Left renal pelvis (tissue), 4 donors: Measurements from ENCODE around the gene COL7A1. TPM values are rescaled to one million over a fixed set of nuclear protein-coding genes. Genes with fewer than 3 reads are reported as not detected.

Experiments used
- DNase-seq, 4 donors: peaks; one replicate each; pipeline ENCODE4 v3.0.0-alpha.2; 2013; ENCODE audit warnings: low read depth in 4 of 4, low spot score in 3 of 4
- polyA plus RNA-seq, 4 donors: library from polyadenylated mRNA; unstranded; fragments of 120-200 nt; gene quantifications; one replicate each; pipeline ENCODE4 v1.2.1, GENCODE V29; 2013; ENCODE audit not compliant: insufficient read length in 4 of 4

Gene COL7A1
- polyA plus RNA-seq, 4 donors: 13.3 to 28.7 (median 14.2) TPM

DNA sequence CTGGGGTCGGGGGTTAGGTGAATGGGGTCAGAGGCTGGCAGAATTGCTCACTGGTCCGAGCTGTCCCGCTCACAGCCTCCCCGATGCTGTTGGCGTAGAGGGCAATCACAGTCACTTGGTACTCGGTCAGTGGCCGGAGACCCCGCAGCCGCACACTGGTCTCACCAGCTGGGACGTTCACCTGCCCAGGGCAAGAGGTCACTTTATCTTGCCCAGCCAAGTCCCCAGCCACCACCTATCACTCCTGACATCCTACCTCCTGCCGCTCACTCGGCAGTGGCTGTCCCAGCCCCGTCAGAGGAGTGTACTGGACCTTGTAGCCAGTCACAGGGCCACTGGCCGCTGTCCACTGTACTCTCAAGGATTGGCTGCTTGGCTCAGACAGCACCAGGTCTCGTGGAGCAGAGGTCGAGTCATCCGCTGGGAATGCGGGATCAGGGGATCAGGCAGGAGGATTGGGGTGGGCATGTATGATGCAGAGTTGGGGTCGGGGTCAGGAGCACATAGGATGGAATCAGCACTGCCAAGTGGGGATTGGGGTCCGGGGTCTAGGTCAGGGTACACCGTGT, 2.5 kb downstream of the COL7A1 start:
- no peak for DNase-seq

DNA sequence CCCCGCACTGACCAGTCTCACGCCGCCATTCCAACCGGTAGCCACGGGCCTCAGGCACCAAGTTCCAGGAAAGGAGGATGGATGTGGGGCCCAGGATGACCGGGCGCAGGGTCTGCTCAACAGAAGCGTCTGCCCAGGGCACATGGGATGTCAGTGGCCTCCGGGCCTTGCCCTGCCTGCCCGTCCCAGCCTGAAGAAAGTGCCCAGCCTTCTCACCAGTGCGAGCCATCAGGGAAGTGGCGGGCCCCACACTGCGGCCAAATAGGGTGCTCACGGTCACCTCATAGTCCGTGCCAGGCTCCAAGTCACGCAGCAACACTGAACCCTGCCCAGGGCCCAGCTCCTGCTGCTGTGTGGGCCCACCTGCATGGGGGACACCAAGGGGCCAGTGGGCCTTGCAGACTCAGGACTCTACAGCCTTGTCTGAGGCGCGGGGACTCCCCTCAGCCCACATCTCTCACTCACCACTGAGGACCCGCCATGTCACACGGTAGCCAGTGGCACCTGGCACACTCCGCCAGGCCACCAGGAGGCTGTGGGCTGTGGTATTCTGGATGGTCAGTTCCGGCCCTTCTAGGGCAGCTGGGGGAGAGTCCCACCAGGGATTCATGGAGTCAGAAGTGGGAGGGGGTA, 3.1 kb downstream of the COL7A1 start:
- no peak for DNase-seq

DNA sequence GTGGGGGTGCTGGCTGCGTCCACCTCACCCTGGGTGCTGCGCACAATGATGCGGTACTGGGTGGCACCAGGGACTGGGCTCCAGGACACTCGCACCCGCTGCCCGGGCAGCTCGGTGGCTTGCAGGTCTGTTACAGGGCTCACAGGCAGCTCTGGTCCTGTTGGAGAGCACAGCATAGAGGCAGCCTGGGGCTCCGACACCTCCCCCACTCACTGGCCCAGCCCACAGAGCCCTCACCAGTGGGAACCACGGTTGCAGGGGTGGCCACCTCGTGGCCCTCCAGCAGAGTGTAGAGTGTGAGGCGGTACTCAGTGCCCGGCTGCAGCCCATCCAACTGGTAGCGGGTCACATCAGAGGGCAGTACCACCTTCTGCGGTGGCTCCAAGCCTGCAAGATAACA, 3.7 kb downstream of the COL7A1 start:
- DNase-seq: no peak

DNA sequence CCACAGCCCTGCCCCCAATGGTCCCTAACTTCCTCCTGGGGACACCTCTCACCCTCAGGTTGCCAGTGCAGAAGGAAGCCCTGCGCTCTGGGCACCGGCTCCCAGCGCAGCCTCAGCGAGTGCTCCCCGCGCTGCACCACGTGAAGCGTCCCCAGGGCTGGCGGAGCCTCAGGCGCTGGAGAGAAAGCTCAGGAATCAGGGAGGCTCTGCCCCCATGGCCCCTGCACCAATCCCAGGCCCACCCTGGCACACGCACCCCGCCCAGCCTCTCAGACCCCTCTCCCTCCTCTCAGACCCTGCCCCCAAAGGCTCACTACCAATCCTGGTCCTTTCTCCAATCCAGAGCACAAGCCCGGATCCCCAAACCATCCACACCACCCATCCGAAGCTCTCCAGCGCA, 6.9 kb downstream of the COL7A1 start:
- no peak for DNase-seq

DNA sequence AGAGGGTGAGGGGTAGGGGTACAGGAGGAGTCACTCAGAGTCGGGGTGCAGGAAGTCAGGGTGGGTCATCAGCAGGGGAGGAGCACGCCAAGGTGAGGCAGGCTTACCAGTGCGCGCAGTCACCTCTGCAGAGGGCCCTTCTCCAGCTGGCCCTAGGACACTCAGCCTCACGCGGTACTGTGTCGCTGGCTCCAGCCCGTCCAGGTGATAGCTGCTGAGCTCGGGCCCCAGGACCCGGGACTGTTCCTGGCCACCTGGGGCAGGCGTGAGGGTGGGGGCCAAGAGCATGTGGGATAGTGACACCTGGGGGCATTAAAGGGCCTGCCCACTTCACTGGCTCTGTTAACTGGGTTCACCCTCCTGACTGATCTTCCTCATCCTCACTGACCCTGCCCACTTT, 7.4 kb downstream of the COL7A1 start:
- DNase-seq: no peak

DNA sequence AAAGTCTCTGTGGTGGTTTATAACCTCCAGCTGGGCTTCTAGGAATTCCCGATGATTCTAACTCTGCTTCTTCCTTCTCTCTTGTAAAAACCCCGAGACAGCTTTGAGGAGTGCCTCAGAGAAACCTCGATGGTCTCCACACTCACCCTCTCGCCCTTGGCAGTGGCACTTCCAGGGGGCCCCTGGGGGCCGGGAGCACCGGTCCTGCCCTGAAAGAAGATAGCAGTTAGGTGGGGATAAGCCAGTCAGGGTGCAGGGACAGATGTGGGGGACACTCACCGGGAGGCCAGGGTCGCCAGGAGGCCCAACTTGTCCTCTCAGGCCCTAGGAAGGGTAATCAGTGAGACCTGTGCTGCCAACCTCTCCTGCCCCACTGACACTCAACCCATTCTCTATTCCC, 9.7 kb downstream of the COL7A1 start:
- no peak for DNase-seq

DNA sequence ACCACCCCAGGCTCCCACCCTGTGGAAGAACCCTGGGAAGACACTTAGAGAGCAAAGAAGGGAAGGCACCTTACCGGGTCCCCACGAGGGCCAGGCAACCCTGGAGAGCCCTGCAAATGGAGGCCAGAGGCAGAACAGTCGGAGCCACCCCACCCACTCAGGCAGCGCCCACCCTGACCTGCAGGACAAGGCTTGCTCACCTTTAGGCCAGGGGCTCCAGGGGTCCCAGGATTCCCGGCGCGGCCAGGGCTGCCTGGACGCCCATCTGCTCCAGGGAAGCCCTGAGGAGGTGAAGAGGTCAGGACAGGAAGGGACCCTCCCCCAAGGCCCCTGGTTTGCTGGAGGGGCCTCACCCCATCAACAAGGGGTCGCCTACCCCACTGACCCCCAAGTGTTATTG, 10.3 kb downstream of the COL7A1 start:
- no peak for DNase-seq

DNA sequence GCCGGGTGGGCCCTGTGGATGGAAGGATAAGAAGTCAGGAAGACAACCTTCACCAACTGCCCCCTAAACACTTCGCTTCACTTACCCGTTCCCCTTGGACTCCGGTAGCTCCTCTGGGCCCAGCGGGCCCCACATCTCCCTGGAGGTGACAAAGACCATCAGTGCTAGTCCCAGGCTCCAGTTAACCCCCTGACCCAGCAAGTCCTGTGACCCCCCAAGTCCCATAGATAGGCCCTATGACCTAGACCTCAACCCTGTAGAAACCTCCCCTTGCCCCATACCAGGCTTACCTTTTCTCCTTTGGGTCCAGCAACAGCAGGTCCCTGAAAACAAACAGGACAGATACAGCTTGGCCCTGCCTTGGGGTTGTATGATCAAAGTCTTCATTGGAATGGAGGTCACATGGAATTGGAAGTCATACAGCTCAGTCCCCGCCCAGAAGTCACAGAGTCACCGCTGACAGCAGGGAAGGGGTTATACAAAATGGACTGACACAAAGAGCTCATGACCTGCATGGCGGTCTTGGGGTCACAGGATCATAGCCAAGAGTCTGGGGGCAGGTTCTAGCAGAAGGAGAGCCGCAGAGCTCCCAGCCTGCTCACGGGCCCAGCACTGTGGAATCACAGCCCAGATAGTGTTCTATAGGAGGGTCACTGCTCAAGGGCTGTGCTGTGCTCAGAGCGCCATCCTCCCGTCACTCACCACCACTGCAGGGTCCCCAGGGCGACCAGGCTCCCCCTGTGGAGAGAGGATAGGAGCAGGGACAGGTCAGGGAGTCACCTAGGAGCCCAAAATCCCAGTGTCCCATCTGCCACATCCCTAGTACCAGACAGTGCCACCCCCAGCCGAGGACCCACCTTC, 13.3 kb downstream of the COL7A1 start:
- no peak for DNase-seq

DNA sequence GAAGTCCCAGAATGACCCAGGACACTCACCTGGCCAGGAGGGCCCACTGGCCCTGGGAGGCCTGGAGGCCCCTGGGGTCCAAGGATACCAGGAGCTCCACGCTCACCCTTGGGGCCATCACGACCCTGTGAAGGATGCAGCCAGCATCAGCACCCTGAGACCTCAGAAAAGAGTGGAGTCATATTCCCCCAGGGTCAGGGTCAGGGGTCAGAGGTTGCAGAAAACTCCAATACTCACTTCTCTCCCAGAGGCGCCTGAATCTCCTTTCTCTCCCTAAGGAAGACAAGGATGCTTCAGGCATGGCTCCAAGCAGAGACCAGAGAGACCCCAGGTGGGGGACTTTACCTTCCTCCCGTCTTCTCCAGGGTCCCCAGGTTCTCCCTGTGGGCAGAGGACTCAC, 18.5 kb downstream of the COL7A1 start:
- no peak for DNase-seq

DNA sequence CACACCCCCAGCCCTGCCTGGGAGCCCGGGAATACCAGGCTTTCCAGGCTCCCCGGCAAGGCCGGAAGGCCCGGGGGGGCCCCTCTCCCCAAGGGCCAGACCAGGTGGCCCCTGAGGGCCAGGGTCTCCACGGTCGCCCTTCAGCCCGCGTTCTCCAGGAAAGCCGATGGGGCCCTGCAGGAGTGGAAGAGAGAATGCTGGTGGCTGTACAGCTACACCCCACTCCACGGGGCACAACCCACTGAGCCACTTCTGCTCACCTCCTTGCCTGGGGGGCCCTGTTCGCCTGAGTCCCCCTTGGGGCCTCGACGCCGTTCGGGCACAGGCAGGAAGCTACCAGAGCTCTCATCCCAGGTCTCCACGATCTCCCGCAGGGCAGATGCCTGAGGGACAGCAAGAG, 19.8 kb downstream of the COL7A1 start:
- no peak for DNase-seq

DNA sequence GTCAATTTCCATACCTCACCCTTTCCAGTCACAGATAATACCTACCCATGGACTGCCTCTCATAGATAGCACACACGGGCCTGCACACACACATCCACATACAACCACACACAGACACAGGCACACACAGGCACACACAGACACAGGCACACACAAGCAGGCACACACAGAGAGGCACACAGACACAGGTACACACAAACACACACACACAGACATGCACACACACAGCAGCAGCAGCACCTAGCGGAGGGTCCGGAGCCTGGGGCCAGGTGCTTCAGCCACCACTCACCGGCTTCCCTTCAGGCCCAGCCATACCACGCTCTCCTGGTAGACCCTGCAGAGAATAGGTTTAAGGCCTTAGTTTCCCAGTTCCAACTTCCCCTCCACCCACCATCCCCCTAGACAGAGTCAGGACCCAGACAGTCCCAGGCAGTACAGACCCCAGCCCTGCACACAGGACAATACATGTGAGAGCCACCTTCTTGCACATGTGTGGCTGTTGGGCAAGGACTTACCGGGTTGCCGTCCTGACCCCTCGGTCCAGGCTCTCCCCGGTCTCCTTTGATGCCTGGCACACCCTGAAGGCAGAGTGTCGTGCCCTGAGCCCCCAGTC, 21.1 kb downstream of the COL7A1 start:
- no peak for DNase-seq

DNA sequence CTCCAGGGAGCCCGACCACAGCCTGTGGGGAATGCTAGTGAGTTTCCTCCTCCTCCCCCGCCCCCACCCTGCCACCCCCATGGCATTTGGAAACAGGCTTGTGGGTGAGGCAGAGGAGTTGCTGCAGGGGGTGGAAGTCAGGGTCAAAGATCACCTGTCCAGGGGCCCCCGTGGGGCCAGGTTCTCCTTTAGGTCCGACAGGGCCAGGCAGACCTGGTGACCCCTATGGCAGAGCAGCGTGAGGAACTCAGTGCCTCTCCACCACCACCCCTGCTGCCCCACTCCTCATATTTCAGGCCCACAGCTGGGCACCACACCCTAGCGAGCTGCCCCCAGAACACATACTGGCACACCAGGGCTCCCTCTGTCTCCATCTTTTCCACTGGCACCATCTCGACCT, 22.6 kb downstream of the COL7A1 start:
- DNase-seq: no peak

DNA sequence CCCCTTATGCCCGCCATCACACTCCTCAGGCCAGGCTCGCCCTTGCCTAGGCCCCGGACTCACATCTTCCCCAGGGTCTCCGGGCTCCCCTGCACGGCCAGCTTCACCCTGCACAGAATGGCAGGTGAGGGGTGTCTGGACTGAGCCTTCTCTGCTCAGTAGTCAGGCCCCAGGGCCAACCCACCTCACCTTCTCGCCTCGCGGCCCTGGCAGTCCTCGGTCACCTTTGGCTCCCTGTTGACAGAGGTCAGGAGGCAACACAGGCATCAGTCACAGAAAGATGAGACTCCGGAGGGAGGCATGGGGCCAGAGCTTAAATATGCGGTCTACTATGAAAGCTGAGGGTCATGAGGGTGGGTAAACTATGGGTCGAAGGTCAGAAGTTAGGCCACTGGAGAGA, 23.2 kb downstream of the COL7A1 start:
- no peak for DNase-seq

DNA sequence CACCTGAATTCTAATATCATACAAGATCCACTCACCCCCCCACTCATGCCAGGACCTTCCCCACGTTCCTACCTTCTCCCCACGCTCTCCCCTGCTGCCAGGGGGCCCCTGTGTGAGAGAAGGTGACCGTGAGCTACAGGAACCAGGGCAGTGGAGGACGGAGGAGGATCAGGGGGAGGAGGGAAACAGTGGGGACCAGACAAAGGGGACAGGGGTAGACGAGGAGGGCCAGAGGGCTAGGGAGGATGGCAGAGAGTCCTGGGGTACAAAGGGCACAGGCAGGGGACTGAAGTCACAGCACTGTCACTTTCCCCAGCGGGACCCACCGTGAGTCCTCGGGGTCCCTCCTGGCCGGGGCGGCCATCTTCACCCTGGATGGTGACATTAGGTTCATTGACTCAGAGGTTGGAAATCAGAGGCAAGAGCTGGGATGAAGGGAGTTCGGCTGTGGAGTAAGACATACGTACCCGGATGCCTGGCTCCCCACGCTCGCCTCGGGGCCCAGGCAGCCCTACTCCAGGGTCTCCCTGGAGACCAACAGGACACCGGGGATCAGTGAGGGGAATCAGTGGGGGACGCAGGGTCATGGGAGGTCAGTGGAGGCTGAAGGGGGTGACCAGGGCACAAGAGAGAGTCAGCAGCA, 25.2 kb downstream of the COL7A1 start:
- no peak for DNase-seq

DNA sequence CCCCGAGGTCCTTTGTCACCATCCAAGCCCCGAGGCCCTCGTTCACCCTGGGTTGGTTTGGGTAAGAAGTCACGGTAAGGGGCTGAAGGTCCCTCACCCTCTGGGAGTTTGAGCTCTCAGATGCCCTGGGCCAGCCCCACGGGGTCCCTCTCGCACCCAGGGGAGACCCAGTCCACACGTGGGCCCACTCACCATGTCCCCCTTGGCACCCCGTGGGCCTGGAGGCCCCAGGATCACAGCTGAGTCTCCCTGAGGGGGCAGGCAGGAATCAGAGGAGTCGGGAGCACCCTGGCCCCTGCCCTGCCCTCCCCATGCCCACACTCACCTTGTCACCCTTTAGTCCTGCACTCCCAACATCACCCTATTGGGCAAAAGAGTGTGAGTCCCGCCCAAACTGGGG, 25.7 kb downstream of the COL7A1 start:
- DNase-seq: no peak

DNA sequence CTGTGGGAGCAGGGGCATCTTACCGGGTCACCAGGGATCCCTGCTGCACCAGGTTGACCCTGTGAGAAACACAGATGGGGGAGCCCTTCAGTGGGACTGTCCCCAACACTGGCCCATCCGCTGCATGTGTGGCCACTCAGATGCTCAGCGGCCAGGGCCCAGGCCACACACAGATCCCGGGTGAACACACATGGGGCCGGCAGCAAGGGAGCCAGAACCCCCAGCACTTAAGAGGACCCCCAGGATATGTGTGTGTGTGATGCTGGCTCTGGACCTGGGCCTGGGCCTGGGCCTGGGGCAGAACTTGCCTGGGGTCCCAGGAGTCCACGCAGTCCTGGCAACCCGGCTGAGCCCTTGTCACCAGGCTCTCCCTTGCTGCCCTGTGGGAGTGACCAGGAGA, 26.7 kb downstream of the COL7A1 start:
- DNase-seq: no peak

DNA sequence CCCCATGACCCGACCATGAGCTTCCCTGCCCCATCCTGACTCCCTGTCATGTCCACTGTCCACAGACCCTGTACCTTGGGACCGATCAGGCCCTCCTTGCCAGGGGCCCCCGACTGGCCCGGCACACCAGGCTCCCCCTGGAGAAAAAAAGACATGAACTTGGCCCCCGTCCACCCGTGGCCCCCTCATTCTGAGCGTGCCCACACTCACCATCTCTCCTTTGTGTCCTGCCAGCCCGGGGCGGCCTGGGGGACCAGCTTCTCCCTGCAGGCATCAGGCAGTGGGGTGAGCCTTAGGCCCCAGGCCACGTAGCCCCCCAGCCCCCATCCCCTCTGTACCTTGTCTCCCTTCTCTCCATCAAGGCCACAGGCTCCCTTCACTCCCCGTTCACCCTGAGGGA, 27.6 kb downstream of the COL7A1 start:
- no peak for DNase-seq

DNA sequence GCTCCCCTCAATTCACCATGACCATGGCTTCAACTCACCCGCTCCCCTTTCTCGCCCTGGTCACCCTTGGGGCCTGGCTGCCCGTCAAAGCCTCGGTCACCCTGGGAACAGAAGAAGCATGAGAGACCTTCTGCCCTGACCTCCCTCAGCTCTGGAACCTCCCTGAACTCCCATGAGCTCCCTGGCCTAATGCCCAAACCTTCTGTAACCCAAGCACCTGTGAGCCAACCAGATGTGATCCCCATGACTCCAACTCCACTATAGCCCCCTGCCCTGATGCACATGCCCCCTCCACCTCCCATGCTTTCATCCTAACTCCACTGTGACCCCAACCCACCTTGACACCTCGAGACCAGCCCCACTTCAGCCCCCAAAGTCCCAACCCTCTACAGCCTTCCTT, 28.0 kb downstream of the COL7A1 start:
- DNase-seq: no peak

DNA sequence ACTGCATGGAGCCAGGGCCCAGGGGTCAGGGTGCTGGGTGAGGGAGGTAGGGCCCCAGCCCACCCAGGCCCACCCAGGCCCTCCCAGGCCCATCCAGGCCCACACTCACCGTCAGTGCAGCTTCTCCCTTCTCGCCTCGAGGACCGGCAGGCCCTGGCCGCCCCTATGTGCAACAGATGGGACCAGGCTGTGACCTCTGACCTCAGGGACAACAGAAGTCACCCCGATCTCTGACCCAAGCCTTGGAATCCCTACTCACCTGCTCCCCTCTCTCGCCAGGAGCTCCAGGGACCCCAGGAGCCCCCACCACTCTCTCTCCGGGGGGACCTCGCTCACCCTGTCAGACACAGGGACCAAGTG, 28.7 kb downstream of the COL7A1 start:
- DNase-seq: no peak

DNA sequence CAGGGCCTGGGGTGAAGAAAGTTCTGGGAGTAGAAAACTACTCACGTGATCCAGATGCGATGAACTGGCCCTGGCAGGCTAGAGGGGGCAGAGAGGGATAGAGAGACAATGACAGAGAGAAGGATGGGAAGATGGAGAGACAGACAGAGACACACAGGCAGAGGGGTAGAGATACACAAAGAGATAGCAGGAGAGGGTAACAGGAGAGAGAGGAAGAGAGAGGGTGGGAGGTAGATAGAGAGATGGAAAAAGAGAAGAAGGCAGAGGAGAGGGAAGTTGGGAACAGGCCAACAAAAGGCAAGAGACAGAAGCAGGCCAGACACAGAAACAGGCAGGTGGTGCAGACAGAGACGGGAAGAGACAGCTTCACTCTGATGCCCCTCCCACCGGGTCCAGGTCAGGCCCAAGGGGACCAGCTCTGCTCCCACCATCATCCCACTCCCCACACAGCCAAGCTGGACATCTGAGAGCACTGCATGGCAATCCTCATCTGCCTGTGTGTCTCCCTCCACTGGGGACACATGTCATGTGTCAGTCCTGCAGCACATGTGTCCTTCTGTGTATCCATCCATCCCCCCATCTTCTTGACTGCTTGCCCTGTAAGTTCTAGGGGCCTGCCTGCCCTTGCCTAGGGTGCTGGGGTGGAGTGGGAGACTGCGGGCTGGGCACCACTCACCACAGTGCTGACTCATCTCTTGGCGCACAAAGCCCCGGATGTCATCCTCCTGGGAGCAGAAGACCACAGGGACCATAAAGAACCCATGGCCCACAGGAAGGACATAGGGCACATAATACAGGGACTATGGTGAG, 29.3 kb downstream of the COL7A1 start:
- no peak for DNase-seq
